ENCODE measurements around the gene TPRG1. TPM values are rescaled to one million over a fixed set of nuclear protein-coding genes. Genes with fewer than 3 reads are reported as not detected.
A peak's percentile ranks its signal among the peaks of the same experiment; 100 is the strongest.

The TPRG1 gene
- total RNA-seq, 1 experiment from 2014 or later, result 0.35 TPM

DNA sequence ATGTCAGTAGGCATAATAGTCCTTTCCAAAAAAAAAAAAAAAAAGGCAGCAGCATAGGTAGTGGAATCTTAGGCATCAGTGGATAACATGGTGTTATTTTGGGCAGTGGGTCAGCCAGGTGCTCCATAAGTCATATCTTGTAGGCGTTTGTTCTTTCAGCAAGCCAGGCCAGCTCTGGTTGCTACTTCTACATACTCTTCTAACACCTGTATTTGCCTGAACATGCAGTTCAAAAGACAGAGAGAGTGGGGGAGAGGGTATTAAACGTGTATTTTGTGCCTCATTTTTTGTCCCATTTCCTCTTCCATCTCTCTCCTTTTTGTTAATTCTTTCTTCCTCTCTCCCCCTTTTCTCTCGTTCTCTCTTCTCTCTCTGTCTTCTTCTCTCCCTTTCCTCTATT is 110.4 kb downstream of the TPRG1 start:
- DNase-seq (ENCODE audit: low spot score), result no peak

DNA sequence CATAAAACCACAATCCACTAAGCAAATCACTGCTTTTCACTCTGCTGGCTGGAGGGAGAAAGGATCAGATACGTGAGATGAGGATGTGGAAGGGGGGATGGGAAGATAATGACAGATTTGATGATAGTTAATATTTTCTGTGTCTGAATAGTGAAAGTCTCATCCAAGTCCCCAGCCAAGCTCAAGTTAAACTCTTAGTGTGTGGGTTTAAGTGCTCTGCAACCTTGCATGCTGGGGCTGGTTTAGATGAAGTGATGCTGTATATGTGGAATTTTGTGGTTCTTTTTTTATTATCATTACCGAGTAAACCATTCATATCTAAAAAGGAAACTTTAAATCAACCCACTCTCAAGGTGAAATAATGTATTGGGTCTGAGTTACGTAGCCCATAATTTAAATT is 111.0 kb downstream of the TPRG1 start:
- DNase-seq (ENCODE audit: low spot score), result peak; percentile 39

DNA sequence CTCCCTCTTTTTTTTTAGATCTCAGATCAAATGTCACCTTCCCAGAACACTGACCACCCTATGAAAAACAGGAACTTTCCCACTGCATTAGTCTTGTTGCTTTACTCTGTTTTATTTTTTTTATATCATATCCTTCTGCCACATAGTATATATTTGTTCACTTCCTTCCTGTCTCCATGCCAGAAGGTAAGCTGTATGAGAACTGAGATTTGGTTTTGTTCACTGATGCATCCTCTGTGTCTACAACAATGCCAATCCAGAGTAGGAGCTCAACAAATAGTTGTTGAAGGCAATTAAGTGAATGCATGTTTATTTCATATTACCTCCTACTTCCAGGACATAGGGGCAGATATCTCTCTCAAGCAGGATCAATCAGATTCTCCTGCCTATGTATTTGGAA is 114.4 kb downstream of the TPRG1 start:
- no peak for DNase-seq (ENCODE audit: low spot score)

DNA sequence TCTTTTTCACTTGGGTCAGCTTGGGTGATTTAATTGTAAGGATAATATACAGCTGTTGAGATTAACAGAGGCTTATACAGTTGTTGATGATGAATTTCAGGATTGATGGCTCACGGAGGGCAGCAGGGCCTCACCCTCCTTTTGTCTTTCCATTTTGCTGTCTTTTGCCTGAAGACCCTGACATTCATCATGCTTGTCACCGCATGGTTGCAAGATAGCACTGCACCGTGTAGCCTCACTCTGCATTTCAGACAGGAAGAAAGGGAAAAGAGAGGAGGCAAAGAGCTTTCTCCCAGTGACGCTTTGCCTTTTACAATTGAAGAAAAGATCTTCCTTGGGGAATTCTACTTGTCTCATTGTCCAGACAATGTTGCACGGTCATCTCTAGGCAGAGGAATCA is 115.1 kb downstream of the TPRG1 start:
- DNase-seq (ENCODE audit: low spot score), result no peak

DNA sequence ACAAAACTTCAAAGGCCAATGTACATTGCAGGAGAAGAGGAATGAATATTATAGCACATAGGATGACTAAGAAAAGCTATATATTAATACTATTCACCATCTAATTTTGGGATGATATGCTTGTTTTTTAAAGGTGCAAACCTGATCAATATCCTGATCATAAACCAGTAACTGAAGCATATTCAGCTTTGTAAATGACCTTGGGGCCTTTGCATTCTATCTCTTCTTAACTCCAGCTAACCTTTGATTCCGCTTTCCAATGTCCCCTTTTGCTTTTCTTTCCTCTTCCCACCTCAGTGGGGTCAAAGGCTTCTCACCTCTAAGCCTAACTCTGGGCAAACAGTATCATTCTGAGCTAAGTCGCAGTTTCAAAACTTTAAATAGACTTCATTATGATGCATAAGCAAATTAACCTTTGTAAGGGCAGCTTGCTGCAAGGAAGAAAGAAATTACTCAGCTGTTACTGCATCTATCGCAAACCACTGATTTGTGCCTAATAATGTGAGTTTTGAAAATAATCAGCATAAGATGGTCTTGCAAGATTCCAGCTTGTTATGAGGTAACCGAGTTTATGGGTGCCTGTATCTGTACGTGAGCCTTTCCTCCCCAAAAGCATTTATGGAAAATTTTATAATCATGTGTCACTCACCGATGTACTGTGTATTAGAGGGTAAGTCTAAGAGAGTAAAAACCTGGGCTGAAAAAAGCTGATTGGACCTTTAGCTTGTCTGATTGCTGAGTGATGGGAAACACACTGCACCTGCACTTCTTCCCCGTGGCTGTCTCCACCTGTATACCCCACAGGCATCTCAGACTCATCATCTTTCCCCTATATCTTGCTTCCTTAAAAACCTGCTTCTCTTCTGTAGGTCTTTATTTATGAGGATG is 116.8 kb downstream of the TPRG1 start:
- DNase-seq (ENCODE audit: low spot score), result no peak

DNA sequence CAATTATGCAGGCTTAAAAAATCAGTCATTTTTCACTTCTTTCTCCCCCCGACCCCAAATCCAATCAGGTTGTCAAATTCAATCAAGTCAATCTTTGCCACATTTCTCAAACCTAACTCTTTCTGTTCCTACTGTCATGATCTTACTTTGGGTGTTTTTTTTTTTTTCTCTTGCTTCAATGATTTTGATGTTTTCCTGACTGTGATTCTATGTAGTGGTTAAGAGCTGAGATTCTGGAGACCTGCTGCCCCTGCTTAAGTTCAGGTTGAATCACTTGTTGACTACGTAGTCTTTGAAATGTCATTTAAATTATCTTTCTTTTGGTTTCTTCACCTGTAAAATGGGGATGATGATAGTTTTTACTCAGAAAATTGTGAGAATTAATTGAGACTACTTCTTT is 117.5 kb downstream of the TPRG1 start:
- DNase-seq (ENCODE audit: low spot score), result no peak

DNA sequence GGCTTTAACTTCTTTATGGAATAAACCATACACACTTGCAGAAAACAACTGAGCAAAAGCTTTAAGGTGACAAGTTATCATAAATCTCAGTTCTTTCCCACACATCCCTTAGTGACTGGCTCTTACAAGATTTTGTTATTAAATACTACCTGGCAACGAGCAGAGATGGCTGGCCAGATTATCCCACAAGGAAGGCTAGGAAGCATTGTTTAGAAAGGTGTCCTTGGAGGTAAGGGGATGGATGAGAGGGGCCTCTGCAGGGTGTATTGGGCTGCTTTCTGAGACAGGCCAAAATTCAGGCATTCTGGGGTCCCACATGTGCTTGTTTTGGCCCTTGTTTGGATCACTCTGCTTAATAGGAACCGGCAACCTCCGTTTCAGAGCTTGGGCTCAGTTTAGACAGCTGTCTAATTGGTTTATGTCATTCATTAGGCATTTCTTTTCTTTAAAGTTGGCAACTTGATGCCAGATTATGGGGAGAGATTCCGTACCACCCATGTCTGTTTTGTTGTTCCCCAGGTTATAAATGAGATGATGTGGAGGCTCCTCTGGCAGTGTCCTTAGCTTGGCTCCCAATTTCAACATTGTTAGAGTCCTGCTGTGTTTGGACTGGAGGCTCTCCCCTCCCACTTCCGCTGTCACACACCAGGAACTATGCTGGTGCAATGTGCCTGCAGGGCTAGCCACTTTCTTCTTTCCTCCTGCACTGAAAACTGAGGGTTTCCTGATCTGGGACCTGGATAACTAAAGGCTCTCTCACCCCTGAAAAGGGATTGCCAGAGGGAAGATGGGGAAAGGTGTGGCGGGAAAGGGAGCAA is 121.1 kb downstream of the TPRG1 start:
- DNase-seq (ENCODE audit: low spot score), result peak; percentile 67

DNA sequence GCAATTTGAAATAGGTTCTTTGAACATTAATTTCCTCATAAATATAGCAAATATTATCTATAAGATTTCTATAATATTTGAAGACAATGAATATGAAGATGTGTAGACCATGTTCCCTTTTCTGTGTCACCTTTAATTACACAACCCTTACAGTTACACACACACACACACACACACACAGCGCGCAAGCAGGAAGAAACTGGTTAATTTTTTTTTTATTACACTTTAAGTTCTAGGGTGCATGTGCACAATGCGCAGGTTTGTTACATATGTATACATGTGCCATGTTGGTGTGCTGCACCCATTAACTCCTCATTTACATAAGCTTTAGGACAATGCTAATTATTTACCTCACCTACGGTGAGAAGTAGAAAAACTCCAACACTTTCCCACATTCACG is 122.9 kb downstream of the TPRG1 start:
- DNase-seq (ENCODE audit: low spot score), result no peak

DNA sequence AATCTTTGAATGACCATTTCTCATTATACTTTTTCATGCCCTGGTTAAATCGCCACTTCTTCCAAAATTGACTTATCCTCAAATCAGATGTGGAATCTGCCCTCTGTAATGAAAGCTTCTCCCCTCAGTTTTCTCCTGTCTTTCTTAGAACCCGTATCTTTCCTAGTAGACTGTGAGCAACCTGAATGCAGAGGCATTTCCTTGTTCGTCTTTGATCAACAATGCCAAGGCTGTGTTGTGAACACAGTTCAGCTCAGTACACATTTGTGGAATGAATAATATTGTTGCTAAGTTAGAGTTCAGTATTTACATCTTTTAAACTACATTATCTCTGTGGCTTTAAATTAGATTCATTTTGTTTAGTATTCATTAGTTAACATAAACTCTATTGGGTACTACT is 123.3 kb downstream of the TPRG1 start:
- DNase-seq (ENCODE audit: low spot score), result no peak

DNA sequence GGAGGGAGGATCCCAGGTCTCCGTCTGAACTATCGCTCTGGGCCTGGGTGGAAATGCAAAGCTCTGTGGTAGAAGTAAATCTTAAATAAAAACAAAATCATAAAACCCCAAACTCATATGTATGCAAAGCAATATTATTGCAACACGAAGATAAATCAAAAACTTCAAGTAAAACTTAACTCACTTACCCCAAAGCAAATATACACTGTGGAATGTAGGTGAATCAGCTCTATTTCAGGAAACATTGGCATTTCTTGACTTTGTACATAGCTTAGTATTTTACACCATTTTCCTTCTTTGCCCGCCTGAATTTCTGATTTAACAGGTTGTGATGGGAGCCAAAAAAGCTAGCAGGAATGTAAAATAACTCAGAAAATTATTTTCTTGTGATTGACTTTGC is 126.2 kb downstream of the TPRG1 start:
- no peak for DNase-seq (ENCODE audit: low spot score)

DNA sequence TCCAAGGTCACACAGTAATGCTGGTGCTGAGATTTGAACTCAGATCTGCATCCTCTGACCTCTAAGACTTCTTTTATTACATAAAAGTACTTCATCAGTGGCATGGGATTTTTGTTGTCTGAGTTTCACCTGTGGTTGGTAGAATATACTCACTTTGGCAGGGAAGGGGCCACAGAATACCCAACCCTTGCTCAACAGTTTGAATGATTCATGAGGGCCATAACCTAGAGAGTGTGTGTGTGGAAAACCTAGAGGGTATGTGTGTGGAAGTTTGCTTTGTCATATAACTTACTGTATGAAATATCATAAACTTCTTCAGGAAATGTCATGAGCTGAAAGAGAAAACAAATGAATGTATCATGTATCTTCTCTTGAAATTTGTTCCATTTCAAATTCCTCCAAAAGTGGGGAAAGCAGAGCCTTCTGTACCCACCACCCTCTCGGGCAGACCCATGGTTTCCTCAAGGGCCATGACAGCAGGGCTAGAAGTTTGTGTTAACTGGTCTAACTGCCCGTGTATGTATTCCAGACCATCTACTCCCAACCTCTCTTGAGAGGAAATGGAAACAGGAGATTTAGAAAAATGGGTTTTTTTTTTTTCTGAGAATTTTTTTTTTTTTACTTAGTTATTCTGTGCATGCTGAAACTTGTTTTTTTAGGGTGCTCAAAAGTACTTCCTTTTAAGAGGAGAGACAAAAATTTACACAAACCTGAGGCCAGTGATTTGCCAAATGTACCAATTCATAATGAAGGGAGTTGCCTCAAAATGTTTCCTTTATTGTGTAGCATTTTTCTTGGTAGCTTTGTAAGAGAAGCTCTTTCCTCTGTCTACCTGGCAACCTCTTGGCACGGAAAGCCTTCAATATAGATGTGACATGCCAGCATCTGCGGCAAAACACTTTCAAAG is 127.0 kb downstream of the TPRG1 start:
- DNase-seq (ENCODE audit: low spot score), result no peak

DNA sequence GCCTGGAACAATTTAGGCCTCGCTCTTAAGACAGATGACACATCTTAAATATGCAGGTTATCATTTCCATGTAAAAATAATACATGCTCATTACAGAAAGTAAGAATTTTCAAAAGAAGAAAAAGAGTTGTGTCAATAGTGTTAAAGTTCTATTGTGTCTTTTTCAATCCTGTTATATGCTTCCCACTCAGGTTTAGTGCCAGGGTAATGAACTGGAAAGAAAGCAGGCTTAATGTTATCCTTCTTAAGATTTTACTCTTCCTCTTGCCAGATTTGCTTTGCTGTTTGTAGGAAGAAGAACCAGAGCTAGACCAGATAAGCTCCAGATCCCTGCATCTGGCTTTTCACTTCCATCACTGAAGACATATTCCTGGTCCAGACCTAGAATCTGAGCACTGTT is 128.6 kb downstream of the TPRG1 start:
- DNase-seq (ENCODE audit: low spot score), result no peak

DNA sequence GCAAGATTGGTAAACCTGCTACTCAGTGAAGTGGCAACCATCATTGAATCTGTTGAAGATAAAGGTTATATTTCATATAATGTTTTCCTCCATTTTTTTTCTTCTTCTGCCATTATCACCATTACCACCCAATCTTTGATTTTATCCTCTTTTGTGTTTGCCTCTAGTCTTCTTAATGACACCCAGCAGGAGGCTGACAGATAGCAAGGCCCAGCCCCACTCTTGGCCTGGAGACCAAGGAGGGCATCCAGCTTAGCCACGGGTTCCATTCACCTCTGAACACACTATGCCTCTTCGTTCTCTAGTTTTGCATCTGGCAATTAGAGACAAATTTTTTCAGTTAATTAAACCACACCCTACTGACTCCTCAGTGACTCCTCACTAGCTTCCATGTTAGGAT is 129.7 kb downstream of the TPRG1 start:
- DNase-seq (ENCODE audit: low spot score), result no peak

DNA sequence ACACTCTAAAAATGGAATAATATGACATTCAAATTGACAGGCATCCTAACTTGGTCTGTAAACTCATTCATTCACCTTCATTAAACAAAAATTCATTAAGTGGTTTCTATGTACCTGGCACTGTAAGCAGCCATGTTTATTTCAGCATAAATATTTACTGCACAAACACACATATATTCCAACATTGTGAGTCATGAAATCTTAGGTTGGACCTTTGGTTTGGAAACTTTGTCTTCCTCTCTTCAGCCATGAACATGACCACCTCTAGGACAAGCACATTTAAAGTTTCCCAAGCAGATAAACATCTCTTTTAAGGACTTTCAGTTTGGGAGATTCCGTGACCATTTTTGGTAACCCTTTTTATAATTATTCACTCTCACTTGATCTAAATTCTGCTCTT is 131.8 kb downstream of the TPRG1 start:
- DNase-seq (ENCODE audit: low spot score), result peak; percentile 84

DNA sequence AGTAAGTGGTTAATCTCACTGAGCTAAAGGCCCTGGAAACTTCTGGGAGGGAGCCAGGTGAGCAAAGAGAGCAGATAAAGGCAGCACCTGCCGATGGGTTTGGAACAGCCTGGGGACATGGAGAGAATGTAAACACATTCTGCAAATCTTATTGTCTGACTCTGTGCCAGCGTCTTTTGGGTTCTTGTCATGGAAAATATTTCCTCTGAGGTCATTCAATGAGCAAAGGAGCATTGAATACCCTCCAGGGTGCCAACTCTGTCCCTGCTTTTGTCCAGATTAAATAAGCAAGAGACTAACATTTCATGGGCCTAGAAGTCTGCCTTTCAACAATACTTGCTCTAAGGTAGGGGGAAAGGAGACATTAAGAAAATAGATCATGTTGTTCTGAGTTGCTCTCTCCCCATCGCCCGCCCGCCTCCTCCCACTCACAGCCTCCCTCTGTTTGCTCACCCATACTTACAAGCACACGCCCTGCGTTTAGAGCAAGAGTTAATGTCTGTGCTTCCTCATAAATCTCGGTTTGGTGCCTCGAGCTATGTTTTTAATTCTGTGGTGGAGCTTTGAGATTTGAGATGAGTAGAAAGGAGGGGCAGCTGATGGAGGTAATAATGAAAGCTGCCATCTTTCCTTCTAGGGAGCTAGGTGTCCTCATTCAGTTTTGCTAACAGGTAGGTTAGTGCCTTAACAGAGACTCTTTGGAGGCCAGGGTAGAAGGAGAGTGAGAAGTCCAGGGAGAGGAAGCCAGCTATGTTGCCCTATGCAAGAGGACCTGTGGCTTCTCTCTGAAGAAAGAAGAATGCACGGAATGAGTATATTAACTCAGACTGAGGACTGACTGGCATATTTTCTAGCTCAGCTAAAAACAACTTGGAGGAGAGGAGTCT is 132.9 kb downstream of the TPRG1 start:
- peak; percentile 91 for DNase-seq (ENCODE audit: low spot score)

DNA sequence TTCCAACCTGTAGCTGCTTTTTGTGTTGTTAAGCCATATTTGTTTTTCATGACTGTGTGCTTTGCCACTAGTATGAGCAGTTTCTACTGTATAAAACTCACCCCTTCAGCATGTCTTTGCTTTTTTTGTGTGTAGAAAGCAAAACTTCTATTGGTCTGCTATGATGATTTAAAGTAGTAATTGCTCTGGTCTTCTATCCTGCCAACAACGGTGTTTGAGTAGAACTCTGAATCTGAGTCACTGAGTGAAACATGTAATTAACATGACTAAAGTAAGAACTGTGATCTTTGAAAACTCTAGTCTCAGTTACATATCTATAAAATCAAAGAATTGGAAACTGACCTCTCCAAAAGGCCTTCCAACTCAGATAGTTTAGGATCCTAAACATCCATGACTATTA is 133.6 kb downstream of the TPRG1 start:
- peak; percentile 19 for DNase-seq (ENCODE audit: low spot score)

DNA sequence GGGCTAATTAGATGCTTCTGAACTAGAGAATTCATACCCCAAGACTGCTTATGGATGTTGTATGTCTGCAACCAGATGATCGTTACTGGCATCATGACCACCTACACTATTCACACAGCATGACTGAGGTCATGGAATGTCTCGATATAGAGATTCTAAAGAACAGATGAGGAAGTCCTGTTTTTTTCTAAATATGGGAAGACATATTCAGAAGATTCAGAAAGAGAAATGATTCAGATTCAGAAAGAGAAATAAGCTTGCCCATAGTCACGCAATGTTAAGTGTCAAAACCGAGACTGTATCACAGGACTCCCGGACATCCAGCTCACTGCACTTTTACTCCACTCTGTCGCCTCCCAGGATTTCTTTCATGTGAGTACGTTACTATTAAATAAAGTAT is 136.2 kb downstream of the TPRG1 start:
- no peak for DNase-seq (ENCODE audit: low spot score)

DNA sequence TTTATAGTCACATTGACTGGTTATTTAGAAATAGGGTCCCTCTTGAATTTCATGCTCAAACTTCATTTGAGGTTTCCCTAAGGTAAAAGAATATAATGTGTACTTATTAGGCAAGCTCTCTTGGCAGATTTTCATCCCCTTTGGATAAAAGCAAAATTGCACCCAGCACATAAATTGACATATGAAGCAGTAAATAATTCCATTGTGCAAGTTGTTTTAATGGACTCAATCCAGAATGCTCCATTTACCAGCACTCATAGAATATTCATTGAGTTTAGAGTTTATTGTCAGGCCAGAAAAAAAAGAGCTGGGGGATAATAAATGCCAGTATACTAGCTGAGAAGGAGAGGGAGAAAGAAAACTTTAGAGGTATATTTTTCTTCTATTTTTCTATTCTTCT is 136.8 kb downstream of the TPRG1 start:
- peak; percentile 23 for DNase-seq (ENCODE audit: low spot score)

DNA sequence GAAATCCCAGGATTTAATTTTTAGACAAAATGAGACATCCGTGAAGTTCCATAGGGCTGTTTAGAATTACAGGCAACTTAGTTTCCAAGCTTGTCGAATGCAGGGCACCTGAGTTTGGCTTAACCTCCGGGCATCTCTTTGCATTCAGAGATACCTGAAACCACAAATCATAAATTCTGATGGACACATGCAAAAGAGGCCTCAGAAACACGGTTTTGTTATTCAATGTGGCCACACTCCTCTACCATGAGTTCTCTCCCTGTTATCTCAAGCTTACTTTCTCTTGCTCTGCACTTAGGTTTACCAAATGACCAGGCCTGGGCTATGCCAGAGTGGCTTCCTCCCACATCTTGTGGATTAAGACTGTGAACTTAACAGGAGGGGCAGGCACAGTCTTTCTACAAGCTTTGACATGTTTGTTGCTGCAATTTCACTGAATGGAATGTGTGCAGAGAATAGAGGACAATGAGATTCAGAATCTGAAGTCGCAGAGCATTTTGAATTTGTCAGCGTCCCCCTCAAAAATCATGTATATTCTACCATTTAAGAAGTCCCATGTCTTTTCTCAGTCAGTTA is 137.7 kb downstream of the TPRG1 start:
- DNase-seq (ENCODE audit: low spot score), result peak; percentile 40

DNA sequence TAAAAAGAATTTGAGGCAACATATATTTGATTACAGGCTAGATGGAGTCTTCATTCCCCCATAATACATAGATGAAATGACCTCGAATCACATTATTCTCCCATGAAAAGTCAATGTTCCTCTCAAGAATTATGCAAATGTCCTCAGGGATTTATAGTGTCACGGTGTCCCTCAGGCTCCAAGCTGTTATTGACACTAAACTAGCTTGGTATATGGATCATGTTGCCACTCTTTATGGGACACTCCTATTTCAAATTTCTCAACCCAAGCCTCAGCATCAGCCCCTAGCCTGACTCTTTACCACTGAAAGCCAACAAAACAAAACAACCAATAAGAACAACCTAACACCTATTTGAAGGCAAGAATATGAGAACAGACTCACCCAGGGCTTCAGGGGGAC is 139.8 kb downstream of the TPRG1 start:
- DNase-seq (ENCODE audit: low spot score), result no peak

DNA sequence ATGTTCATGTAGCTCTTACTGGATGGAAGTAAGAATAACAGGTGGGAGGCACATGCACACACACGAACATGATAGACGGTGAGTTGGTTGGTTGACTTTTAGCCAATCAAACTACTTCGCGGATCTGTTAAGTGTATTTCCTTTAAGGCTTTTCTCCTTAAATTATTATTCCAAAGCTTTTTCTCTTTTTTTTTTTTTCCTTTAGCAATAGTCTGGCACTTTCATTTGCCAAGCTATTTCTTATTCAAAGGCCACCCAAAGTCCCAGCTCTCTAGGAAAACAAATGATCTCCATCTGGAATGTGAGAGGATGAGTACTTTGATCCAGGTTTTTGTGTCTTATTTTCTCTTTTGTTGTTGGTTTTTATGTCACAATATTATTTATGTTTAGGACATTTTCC is 141.1 kb downstream of the TPRG1 start:
- DNase-seq (ENCODE audit: low spot score), result no peak
